Thoracic aorta (tissue), 2 donors: ENCODE measurements around the gene ACAN. TPM values are rescaled to one million over a fixed set of nuclear protein-coding genes. Genes with fewer than 3 reads are reported as not detected.

Source experiments
- ATAC-seq: fragments of 150-250 bp; one replicate; pipeline ENCODE4 v1.8.0; 2017; ENCODE audit warnings: low read depth; ENCODE audit not compliant: insufficient number of reproducible peaks, low FRiP score
- DNase-seq: peaks from one replicate; pipeline ENCODE4 v3.0.0-alpha.2; 2020; ENCODE audit warnings: low spot score
- H3K27ac ChIP-seq, 2 donors: fragments of 200-600 bp; sonication (generic); 1 replicate in 1 of 2; 2 replicates in 1 of 2; pipeline ENCODE4 v1.5.1; 2016; ENCODE audit warnings: mild to moderate bottlenecking in 2 of 2, moderate library complexity in 2 of 2
- H3K27me3 ChIP-seq: fragments of 200-600 bp; sonication (generic); replicated peaks from 2 replicates; pipeline ENCODE4 v1.6.0; 2016; ENCODE audit warnings: mild to moderate bottlenecking; ENCODE audit not compliant: insufficient read depth
- H3K36me3 ChIP-seq: fragments of 200-600 bp; sonication (generic); one replicate; pipeline ENCODE4 v1.5.1; 2016
- H3K4me1 ChIP-seq, 2 donors: fragments of 200-600 bp; sonication (generic); 1 replicate in 1 of 2; 2 replicates in 1 of 2; pipeline versions ENCODE4 v1.5.1 to v1.6.0; 2016; ENCODE audit warnings: low read depth in 2 of 2, mild to moderate bottlenecking in 1 of 2; ENCODE audit not compliant: control insufficient read depth in 1 of 2
- H3K4me3 ChIP-seq: fragments of 200-600 bp; sonication (generic); 2 replicates; pipeline ENCODE4 v1.5.1; 2016; ENCODE audit warnings: mild to moderate bottlenecking
- H3K9me3 ChIP-seq: fragments of 200-600 bp; sonication (generic); 2 replicates; pipeline ENCODE4 v1.5.1; 2016
- CTCF ChIP-seq: fragments of 200-600 bp; sonication (generic); IDR thresholded peaks from one replicate; pipeline ENCODE4 v1.5.1; 2019; ENCODE audit warnings: antibody characterized with exemption
- total RNA-seq, 2 donors: library from RNA; depleted of rRNA; stranded (reverse); fragments of >200 nt; gene quantifications; one replicate each; pipeline versions ENCODE4 v1.1.0 to v1.2.3, GENCODE V29; 2016

The ACAN gene
- total RNA-seq, 2 donors from 2014 or later: 23.2 to 147 TPM

- Histone ChIP-seq H3K27ac (peak within 1 kb of the TSS; percentile 88 to 98), H3K4me3 (peak within 1 kb of the TSS; percentile 99), H3K36me3 (peaks cover 17% of the 10 kb centered on the region), H3K27me3 (no peaks in the 10 kb centered on the region), H3K4me1 (peaks cover 18 to 40% of the 10 kb centered on the region in 2 donors), H3K9me3 (no peaks in the 10 kb centered on the region)
- DNase-seq (no peak), ATAC-seq (peak; percentile 22)
- TF ChIP-seq CTCF: no peak
Measured at GRCh38 chr15:88913017-88913849, 110.0 kb downstream of the ACAN start, which contains the start of gene MFGE8. Gene MFGE8 (minus strand): TSS chr15:88913379. CDS start chr15:88913319, 60 bp downstream.

- TF ChIP-seq CTCF: no peak
- Histone ChIP-seq H3K4me3 (peak overlapping the region; percentile 99), H3K9me3 (no peaks in the 10 kb centered on the region), H3K36me3 (peaks cover 13% of the 10 kb centered on the region), H3K27me3 (no peaks in the 10 kb centered on the region), H3K27ac (peak overlapping the region in 1 of 2 donors; percentile 98), H3K4me1 (peaks cover 12 to 40% of the 10 kb centered on the region in 2 donors)
- ATAC-seq: no peak
- no peak for DNase-seq
Measured at GRCh38 chr15:88913850-88914169, 110.6 kb downstream of the ACAN start.

- Histone ChIP-seq H3K27me3 (no peaks in the 10 kb centered on the region), H3K36me3 (no peaks in the 10 kb centered on the region), H3K9me3 (no peaks in the 10 kb centered on the region), H3K27ac (no peak overlapping the region), H3K4me1 (peaks cover 11 to 32% of the 10 kb centered on the region in 2 donors), H3K4me3 (no peak overlapping the region)
- no peak for TF ChIP-seq CTCF
- ATAC-seq (no peak), DNase-seq (no peak)
Measured at GRCh38 chr15:88915354-88915753, 112.1 kb downstream of the ACAN start.

GRCh38 chr15:88917760-88918159 is 114.5 kb downstream of the ACAN start:
- TF ChIP-seq CTCF: no peak
- no peaks in the 10 kb centered on the region for H3K9me3 ChIP-seq
- no peaks in the 10 kb centered on the region for H3K36me3 ChIP-seq
- H3K4me1 ChIP-seq: peaks cover 7 to 21% of the 10 kb centered on the region in 2 donors
- no peak overlapping the region for H3K4me3 ChIP-seq
- H3K27ac ChIP-seq: peak overlapping the region in 1 of 2 donors; percentile 83
- ATAC-seq (no peak), DNase-seq (no peak)
- no peaks in the 10 kb centered on the region for H3K27me3 ChIP-seq

GRCh38 chr15:88918738-88919137 is 115.5 kb downstream of the ACAN start:
- H3K4me3 ChIP-seq: peak overlapping the region; percentile 14
- ATAC-seq (peak; percentile 71), DNase-seq (peak; percentile 75)
- no peak for TF ChIP-seq CTCF
- H3K27ac ChIP-seq: peak overlapping the region; percentile 60 to 83
- H3K4me1 ChIP-seq: peaks cover 7 to 21% of the 10 kb centered on the region in 2 donors
- no peaks in the 10 kb centered on the region for H3K36me3 ChIP-seq
- no peaks in the 10 kb centered on the region for H3K27me3 ChIP-seq
- no peaks in the 10 kb centered on the region for H3K9me3 ChIP-seq
